Measurements from ENCODE around the gene OGA.

- no peak for TF ChIP-seq POLR2AphosphoS5 (IDR thresholded peaks at IDR 0.05; ENCODE audit: low read depth, low read length)
- no peak for TF ChIP-seq PAX5 (IDR thresholded peaks at IDR 0.05; ENCODE audit: insufficient read depth, low read length, severe bottlenecking)
- TF ChIP-seq POLR2A (IDR thresholded peaks at IDR 0.05; ENCODE audit: low read depth, low read length): no peak
- TF ChIP-seq TAF1 (IDR thresholded peaks at IDR 0.05; ENCODE audit: low read depth, low read length): no peak
- no peak for TF ChIP-seq SPI1 (IDR thresholded peaks at IDR 0.05; ENCODE audit: low read depth, low read length)
- no peak for TF ChIP-seq POU2F2 (IDR thresholded peaks at IDR 0.05; ENCODE audit: low read depth, low read length)
Measured at GRCh38 chr10:101745074-101745696, 73.1 kb downstream of the OGA start.

Data from GM12891 (cell line).